Erythroblast (primary cell): ENCODE data around the gene DNM2.

Source experiments
- GATA1 ChIP-seq: IDR thresholded peaks from 2 replicates; pipeline ENCODE4 v1.6.1; 2011; ENCODE audit warnings: low read depth, mild to moderate bottlenecking, control low read depth, low read length, moderate library complexity
- POLR2A ChIP-seq: IDR thresholded peaks from 2 replicates; pipeline ENCODE4 v1.6.1; 2011; ENCODE audit warnings: mild to moderate bottlenecking, low read length

DNA sequence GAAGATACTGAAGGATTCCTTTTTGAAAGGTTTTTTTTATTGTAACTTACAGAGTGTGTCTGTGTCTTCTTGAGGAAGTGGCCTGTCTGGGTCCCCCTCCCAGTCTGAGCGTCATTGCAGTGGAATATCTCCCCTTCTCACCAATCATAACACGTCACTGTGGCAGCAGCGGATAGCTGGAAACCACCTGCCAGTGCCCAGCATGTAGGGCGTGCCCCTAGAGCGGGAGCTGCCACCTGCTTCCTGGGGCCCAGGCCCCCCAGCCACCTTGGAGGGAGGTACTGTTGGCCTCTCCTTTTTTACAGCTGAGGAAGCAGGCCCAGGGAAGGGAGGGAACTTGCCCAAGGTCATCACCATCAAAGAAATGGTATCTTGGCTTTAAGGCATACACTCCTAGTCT, 4.6 kb upstream of the DNM2 start:
- TF ChIP-seq POLR2A (no peak), GATA1 (no peak)
